ENCODE measurements around the gene TPGS1.

The TPGS1 gene

DNA sequence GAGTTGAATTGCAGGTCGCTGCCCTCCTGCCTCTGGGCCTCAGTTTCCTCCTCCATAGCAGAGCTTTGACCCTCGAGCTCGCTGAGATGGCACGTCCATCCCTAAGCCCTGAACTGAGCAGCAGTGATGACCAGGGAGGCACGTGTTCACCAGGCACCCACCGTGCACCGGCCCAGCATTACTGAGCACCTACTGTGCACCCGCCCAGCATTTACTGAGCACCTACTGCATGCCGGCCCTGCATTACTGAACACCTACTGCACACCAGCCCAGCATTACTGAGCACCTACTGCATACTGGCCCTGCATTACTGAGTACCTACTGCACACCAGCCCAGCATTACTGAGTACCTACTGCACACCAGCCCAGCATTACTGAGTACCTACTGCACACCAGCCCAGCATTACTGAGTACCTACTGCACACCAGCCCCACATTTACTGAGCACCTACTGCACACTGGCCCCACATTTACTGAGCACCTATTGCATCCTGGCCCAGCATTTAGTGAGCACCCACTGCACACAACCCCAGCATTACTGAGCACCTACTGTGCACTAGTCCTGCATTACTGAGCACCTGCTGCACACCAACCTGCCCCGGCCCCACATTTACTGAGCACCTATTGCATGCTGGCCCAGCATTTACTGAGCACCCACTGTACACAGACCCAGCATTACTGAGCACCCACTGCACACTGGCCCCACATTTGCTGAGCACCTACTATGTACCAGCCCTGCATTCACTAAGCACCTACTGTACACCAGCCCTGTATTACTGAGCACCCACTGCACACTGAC lies 6.3 kb downstream of the TPGS1 start:
- no peak for FAIRE-seq
- no peak for DNase-seq (ENCODE audit: insufficient read length)
- TF ChIP-seq POLR2AphosphoS5 (IDR thresholded peaks at IDR 0.05; ENCODE audit: low read depth, low read length) (no peak), TAF1 (IDR thresholded peaks at IDR 0.05; ENCODE audit: borderline replicate concordance, low read depth, low read length) (no peak), POLR2A (IDR thresholded peaks at IDR 0.05; ENCODE audit: low read depth, low read length) (no peak)

DNA sequence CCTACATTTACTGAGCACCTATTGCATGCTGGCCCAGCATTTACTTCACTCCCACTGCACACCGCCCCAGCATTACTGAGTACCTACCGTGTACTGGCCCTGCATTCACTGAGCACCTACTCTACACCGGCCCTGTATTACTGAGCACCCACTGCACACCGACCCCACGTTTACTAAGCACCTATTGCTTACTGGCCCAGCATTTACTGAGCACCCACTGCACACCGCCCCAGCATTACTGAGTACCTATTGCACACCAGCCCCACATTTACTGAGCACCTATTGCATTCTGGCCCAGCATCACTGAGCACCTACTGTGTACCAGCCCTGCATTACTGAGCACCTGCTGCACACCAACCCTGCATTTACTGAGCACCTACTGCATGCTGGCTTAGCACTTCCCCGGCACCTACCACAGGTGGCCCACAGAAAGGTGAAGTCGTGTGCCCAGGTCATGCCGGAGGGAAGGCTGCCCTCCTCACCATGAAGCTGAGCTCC lies 6.9 kb downstream of the TPGS1 start:
- FAIRE-seq = no peak
- TF ChIP-seq POLR2A (IDR thresholded peaks at IDR 0.05; ENCODE audit: low read depth, low read length) (no peak), POLR2AphosphoS5 (IDR thresholded peaks at IDR 0.05; ENCODE audit: low read depth, low read length) (no peak)
- no peak for DNase-seq (ENCODE audit: insufficient read length)

DNA sequence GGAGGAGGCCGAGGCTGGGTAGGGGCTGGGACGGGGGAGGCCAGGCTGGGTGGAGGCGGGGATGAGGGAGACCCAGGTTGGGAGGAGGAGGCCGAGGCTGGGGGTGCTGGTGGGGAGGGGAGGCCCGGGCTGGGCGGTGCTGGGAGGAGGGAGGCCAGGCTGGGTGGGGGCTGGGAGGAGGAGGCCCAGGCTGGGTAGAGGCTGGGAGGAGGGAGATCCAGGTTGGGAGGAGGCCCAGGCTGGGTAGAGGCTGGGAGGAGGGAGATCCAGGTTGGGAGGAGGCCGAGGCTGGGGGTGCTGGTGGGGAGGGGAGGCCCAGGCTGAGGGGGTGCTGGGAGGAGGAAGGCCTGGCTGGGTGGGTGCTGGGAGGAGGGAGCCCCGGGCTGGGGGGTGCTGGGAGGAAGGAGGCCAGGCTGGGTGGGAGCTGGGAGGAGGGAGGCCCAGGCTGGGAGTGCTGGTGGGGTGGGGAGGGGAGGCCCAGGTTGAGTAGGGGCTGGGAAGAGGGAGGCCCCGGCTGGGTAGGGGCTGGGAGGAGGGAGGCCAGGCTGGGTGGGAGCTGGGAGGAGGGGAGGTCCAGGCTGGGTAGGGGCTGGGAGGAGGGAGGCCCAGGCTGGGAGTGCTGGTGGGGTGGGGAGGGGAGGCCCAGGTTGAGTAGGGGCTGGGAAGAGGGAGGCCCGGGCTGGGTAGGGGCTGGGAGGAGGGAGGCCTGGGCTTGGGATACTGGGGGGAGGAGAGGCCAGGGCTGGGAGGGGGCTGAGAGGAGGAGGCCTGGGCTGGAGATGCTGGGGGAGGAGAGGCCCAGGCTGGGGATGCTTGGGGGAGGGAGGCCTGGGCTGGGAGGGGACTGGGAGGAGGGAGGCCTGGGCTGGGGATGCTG lies 10.7 kb downstream of the TPGS1 start:
- TF ChIP-seq TAF1 (IDR thresholded peaks at IDR 0.05; ENCODE audit: borderline replicate concordance, low read depth, low read length) (no peak), POLR2A (IDR thresholded peaks at IDR 0.05; ENCODE audit: low read depth, low read length) (no peak), POLR2AphosphoS5 (IDR thresholded peaks at IDR 0.05; ENCODE audit: low read depth, low read length) (no peak)
- FAIRE-seq = no peak
- no peak for DNase-seq (ENCODE audit: insufficient read length)

DNA sequence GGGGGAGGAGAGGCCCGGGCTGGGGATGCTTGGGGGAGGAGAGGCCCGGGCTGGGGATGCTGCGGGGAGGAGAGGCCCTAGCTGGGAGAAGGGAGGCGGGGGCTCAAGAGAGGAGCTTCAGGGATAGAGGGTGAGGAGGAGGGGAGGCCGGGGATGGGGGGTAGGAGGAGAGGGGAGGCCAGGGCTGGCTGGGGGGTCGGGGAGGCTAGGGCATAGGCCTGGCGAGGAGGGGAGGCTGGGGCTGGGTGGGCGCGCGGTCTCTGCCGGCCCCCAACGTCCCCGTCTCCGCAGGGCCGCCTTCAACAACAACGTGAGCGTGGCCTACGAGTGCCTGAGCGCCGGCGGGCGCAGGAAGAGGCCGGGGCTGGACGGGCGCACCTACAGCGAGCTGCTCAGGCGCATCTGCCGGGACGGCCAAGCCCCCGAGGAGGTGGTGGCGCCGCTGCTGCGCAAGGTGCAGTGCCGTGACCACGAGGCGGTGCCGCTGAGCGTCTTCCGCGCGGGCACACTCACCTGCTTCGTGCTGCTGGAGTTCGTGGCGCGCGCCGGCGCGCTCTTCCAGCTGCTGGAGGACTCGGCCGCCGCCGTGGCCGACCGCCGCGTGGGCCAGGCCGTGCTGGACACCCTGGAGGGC lies 11.4 kb downstream of the TPGS1 start:
- DNase-seq (ENCODE audit: insufficient read length) (no peak), FAIRE-seq (no peak)
- TF ChIP-seq POLR2A (IDR thresholded peaks at IDR 0.05; ENCODE audit: low read depth, low read length) (no peak), TAF1 (IDR thresholded peaks at IDR 0.05; ENCODE audit: borderline replicate concordance, low read depth, low read length) (no peak), POLR2AphosphoS5 (IDR thresholded peaks at IDR 0.05; ENCODE audit: low read depth, low read length) (no peak)

DNA sequence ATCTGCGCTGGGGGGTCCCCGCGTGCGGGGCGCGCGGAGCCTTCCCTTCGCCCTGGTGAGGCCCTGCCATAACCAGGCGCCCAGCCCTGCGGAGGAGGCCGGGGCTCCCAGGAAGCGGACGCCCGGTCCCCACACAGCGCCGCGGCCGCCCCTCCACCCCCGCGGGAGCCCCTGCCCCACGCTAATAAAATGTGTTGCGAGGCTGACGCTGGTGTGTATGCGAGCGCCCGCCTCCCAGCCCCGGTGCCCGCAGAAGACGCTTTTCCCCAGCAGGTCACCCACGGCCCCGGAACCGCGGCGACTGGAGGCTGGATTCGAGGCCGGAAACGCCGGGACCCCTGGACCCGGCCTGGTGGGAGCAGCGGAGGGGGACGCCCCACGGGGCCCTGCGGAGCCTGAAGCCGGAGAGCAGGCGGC lies 12.2 kb downstream of the TPGS1 start:
- TF ChIP-seq POLR2AphosphoS5 (IDR thresholded peaks at IDR 0.05; ENCODE audit: low read depth, low read length) = no peak
- TF ChIP-seq POLR2A (IDR thresholded peaks at IDR 0.05; ENCODE audit: low read depth, low read length) = no peak
- TF ChIP-seq TAF1 (IDR thresholded peaks at IDR 0.05; ENCODE audit: borderline replicate concordance, low read depth, low read length) = no peak
- FAIRE-seq (no peak), DNase-seq (ENCODE audit: insufficient read length) (no peak)

DNA sequence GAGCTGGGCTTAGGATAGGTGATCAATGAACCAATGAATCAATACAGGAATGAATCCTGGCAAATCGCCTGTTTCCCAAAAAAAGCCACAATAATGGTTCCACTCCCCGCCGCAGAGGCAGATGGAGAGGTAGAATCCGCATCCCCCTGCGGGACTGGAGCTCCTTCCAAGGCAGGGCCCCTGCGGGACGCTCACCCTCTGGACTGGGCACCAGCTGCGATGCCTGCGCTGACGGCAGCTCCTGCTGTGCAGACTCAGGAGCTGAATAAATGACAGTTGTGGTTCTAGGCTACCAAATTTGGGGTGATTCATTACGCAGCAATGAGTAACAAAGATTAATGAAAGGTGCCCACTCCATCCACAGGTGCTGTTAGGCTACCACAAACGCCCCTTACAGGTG lies 15.4 kb downstream of the TPGS1 start:
- no peak for DNase-seq (ENCODE audit: insufficient read length)
- no peak for FAIRE-seq
- TF ChIP-seq TAF1 (IDR thresholded peaks at IDR 0.05; ENCODE audit: borderline replicate concordance, low read depth, low read length) = no peak
- TF ChIP-seq POLR2A (IDR thresholded peaks at IDR 0.05; ENCODE audit: low read depth, low read length) = no peak
- TF ChIP-seq POLR2AphosphoS5 (IDR thresholded peaks at IDR 0.05; ENCODE audit: low read depth, low read length) = no peak

DNA sequence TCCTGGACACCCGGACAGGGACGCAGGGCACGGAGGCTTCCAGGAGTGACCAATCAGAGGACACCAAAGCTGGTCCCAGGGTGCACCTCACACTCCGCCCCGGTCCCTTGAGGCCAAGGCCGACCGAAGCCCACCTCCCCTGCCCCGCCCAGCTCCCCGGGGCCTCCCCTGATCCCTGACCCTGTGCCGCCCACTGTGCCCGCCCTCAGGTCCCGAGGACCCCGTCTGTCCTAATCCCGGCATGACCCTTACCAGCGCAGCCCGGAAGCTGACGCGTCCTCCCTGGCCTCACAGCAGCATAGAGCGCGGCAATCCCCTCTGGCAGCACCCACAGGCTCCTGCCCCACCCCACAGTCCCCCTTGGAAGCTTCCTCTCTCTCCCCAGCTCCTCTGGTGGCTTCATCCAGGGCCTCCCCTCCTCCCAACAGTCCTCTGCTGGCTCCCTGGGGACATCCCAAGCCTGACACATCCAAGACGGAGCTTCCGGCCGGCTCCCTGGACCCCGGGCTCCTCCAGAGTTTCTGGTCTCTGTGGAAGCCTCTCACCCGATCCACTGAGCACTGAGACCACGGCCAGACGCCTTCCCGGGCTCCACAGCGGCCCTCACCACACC lies 16.9 kb downstream of the TPGS1 start:
- no peak for TF ChIP-seq POLR2A (IDR thresholded peaks at IDR 0.05; ENCODE audit: low read depth, low read length)
- no peak for TF ChIP-seq TAF1 (IDR thresholded peaks at IDR 0.05; ENCODE audit: borderline replicate concordance, low read depth, low read length)
- no peak for TF ChIP-seq POLR2AphosphoS5 (IDR thresholded peaks at IDR 0.05; ENCODE audit: low read depth, low read length)
- DNase-seq (ENCODE audit: insufficient read length) (no peak), FAIRE-seq (no peak)

DNA sequence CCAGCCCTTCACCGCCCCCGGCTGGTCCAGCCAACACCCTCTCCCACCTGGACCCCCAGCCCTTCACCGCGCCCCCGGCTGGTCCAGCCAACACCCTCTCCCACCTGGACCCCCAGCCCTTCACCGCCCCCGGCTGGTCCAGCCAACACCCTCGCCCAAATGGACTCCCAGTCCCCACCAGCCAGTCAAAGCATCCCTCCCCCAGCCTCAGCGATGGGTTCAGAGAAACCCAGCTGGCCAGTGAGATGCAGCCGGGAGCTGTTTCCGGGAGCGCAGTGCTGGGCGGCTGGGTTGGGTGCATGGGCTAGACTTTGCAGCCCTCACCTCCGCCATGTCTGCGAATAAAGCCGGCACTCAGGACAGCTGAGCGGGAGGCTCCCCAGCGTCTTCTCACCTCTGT lies 17.7 kb downstream of the TPGS1 start:
- TF ChIP-seq TAF1 (IDR thresholded peaks at IDR 0.05; ENCODE audit: borderline replicate concordance, low read depth, low read length) = no peak
- TF ChIP-seq POLR2AphosphoS5 (IDR thresholded peaks at IDR 0.05; ENCODE audit: low read depth, low read length) = no peak
- no peak for TF ChIP-seq POLR2A (IDR thresholded peaks at IDR 0.05; ENCODE audit: low read depth, low read length)
- DNase-seq (ENCODE audit: insufficient read length) (no peak), FAIRE-seq (no peak)

DNA sequence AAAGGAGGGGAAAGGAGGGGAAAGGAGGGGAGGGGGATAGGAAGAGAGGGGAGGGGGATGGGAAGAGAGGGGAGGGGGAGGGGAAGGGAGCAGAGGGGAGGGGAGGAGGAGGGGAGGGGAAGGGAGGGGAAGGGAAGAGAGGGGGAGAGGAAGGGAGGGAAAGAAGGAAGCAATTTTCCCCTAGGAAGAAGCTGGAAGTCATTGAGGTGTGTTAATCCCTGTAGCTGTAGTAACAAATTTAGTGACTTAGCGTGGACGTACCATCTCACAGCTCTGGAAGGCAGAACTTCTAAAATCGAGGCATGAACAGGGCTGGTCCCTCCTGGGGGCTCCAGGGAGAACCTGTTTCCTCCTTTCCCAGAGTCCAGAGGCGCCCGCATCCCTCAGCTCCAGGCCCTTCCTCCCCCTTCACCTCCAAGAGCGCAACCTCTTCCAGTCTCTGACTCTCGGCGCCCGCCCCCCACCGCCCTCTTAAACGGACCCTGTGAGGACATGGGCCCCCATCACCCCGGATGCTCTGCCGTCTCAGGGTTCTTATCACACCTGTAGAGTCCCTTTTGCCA lies 18.6 kb downstream of the TPGS1 start:
- DNase-seq (ENCODE audit: insufficient read length) (no peak), FAIRE-seq (no peak)
- no peak for TF ChIP-seq POLR2A (IDR thresholded peaks at IDR 0.05; ENCODE audit: low read depth, low read length)
- no peak for TF ChIP-seq TAF1 (IDR thresholded peaks at IDR 0.05; ENCODE audit: borderline replicate concordance, low read depth, low read length)
- no peak for TF ChIP-seq POLR2AphosphoS5 (IDR thresholded peaks at IDR 0.05; ENCODE audit: low read depth, low read length)

DNA sequence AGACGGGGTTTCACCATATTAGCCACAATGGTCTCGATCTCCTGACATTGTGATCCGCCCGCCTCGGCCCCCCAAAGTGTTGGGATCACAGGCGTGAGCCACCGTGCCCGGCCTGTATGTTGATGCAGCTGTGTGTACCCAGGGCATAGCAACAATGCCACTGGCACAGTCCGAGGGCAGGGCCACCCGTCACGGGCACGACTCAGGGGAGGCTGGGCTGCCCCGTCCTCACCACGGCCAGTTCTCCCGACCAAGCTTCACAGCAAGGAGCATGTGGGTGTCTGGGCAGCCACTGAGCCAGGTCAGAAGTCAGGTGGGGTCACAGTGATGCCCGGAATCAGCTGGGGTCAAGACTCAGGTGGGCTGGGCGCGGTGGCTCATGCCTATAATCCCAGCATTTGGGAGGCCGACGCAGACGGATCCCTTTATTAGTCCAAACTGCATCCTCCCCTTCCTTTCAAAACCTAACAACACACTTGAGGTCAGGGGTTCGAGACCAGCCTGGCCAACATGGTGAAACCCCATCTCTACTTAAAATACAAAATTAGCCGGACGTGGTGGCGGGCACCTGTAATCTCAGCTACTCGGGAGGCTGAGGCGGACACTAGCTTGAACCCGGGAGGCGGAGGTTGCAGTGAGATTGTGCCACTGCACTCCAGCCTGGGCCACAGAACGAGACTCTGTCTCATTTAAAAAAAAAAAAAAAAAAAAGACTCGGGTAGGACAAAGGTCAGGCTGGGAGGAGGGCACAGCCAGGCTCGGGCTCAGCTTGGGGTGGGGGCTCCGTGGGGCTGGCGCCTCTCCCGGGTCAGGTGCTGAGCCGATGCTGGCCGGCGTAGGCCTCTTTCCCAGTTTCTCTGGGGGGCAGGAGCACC lies 23.1 kb downstream of the TPGS1 start:
- TF ChIP-seq POLR2AphosphoS5 (IDR thresholded peaks at IDR 0.05; ENCODE audit: low read depth, low read length) (no peak), POLR2A (IDR thresholded peaks at IDR 0.05; ENCODE audit: low read depth, low read length) (no peak), TAF1 (IDR thresholded peaks at IDR 0.05; ENCODE audit: borderline replicate concordance, low read depth, low read length) (no peak)
- no peak for FAIRE-seq
- DNase-seq (ENCODE audit: insufficient read length) = no peak

All from GM12892 (cell line).